Sigmoid colon (tissue), 7 donors: ENCODE data around the gene SOX6. TPM values are rescaled to one million over a fixed set of nuclear protein-coding genes. Genes with fewer than 3 reads are reported as not detected.

Experiments used
- DNase-seq: peaks from one replicate; pipeline ENCODE4 v3.0.0-alpha.2; 2019
- H3K27ac ChIP-seq, 4 donors: fragments of 200-600 bp; sonication (generic); one replicate each; pipeline ENCODE4 v1.5.1; 2016 to 2019; ENCODE audit warnings: mild to moderate bottlenecking in 1 of 4
- H3K27me3 ChIP-seq, 3 donors: fragments of 200-600 bp; sonication (generic); one replicate each; pipeline ENCODE4 v1.5.1; 2019; ENCODE audit warnings: mild to moderate bottlenecking in 1 of 3
- H3K36me3 ChIP-seq, 4 donors: fragments of 200-600 bp; sonication (generic); one replicate each; pipeline ENCODE4 v1.5.1; 2016 to 2019
- H3K4me1 ChIP-seq, 4 donors: fragments of 200-600 bp; sonication (generic); one replicate each; pipeline ENCODE4 v1.5.1; 2017 to 2019
- H3K4me3 ChIP-seq, 4 donors: fragments of 200-600 bp; sonication (generic); one replicate each; pipeline ENCODE4 v1.5.1; 2017 to 2019; ENCODE audit warnings: mild to moderate bottlenecking in 2 of 4, moderate library complexity in 1 of 4
- H3K9me3 ChIP-seq, 4 donors: fragments of 200-600 bp in 3 of 4; sonication (generic) in 3 of 4; one replicate each; pipeline versions ENCODE4 v1.5.1 to v1.6.1; 2013 to 2019
- EP300 ChIP-seq, 4 donors: sonication (generic); formaldehyde crosslinking; IDR thresholded peaks; one replicate each; pipeline ENCODE4 v1.6.1; 2017; ENCODE audit warnings: antibody characterized with exemption in 4 of 4
- POLR2A ChIP-seq, 2 donors: fragments of 450-650 bp; IDR thresholded peaks; one replicate each; pipeline ENCODE4 v1.6.1; 2016; ENCODE audit warnings: antibody characterized with exemption in 2 of 2, mild to moderate bottlenecking in 2 of 2, moderate library complexity in 2 of 2
- POLR2AphosphoS5 ChIP-seq, 4 donors: sonication (generic); formaldehyde crosslinking; IDR thresholded peaks; one replicate each; pipeline ENCODE4 v1.6.1; 2017; ENCODE audit warnings: antibody characterized with exemption in 4 of 4
- WGBS, 2 donors: extraction: QIAGEN DNeasy Blood & Tissue Kit; methylation state at CpG; one replicate each; pipeline ENCODE4 v1.1.7; 2013; 5-methylcytosine and 5-hydroxymethylcytosine counted together
- intact Hi-C: fragments of 100-400 bp; cut with DNase I; formaldehyde crosslinking; loops from one replicate; pipeline ENCODE4 v1.15.1; 2023
- polyA plus RNA-seq, 3 donors: library from polyadenylated mRNA; stranded (reverse); fragments of 200-250 nt; gene quantifications; one replicate each; pipeline ENCODE4 v1.2.3, GENCODE V29; 2013
- total RNA-seq, 4 donors: library from RNA; depleted of rRNA; stranded (reverse); fragments of >200 nt; gene quantifications; one replicate each; pipeline ENCODE4 v1.1.0, GENCODE V29; 2016
- TF ChIP-seq, protein P1 (sequence below), 4 experiments: fragments of 450-650 bp in 3 of 4; fragments of 200-600 bp in 1 of 4; IDR thresholded peaks; one replicate each; pipeline ENCODE4 v1.5.1; 2016 to 2019; ENCODE audit warnings: antibody characterized with exemption in 4 of 4, mild to moderate bottlenecking in 3 of 4, moderate library complexity in 2 of 4
- donor health status: healthy with polysubstance abuse.
- donor health status: Bipolar disorder and iron deficiency.
- donor health status: healthy.

Gene SOX6
- total and polyA plus RNA-seq, 7 donors = 0.46 to 6.1 (median 1.7) TPM

DNA sequence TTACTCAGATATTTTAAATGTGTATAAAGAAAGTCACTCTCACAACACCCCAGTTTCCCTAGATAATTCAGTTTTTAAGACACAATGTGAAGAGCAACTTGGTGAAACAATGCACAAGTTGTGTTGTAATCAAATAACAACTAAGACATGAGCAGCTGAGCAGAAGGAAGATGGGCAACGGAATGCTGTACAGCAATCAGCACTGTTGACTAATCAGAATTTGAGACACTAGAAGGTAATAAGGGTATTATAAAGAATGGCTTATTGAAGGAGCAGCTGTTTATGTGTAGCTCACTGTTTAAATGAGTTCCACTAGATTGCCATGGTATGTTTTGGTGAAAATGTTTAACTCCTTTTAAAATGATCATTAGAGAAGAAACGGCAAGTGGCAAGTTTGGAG, 60.1 kb downstream of the SOX6 start:
- Histone ChIP-seq H3K4me3 (no peak overlapping the region), H3K4me1 (peaks cover 0 to 11% (median 5%) of the 10 kb centered on the region in 4 donors), H3K36me3 (no peaks in the 10 kb centered on the region), H3K9me3 (no peaks in the 10 kb centered on the region), H3K27ac (no peak overlapping the region), H3K27me3 (no peaks in the 10 kb centered on the region)
- no peak for TF ChIP-seq POLR2AphosphoS5 (IDR thresholded peaks at IDR 0.05)
- TF ChIP-seq EP300 (IDR thresholded peaks at IDR 0.05) = no peak
- TF ChIP-seq POLR2A (IDR thresholded peaks at IDR 0.05) = no peak
- TF ChIP-seq, protein P1, sequence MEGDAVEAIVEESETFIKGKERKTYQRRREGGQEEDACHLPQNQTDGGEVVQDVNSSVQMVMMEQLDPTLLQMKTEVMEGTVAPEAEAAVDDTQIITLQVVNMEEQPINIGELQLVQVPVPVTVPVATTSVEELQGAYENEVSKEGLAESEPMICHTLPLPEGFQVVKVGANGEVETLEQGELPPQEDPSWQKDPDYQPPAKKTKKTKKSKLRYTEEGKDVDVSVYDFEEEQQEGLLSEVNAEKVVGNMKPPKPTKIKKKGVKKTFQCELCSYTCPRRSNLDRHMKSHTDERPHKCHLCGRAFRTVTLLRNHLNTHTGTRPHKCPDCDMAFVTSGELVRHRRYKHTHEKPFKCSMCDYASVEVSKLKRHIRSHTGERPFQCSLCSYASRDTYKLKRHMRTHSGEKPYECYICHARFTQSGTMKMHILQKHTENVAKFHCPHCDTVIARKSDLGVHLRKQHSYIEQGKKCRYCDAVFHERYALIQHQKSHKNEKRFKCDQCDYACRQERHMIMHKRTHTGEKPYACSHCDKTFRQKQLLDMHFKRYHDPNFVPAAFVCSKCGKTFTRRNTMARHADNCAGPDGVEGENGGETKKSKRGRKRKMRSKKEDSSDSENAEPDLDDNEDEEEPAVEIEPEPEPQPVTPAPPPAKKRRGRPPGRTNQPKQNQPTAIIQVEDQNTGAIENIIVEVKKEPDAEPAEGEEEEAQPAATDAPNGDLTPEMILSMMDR (IDR thresholded peaks at IDR 0.05) = no peak
- WGBS, 2 donors = 42 to 79% methylated on average over 2 of the region's 2 CpGs
- no peak for DNase-seq
- intact Hi-C loops = no loop called here

DNA sequence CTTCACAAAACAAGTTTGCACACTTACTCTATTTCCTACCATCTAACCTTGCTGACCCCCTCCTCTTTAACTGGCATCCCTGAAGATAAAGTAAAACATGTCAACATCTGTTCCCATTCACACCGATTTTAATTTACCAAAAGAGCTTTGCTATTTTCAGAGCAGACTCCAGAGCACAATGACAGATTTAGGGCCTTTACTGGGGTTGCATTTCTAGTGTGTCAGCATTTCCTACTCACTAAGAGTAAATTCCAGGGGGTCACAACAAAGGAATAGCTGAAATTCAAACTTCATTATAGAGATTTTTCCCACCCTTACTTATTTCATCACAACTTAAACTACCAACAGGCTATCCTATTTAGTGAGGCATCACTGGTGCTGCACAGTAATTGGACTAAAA, 60.8 kb downstream of the SOX6 start:
- Histone ChIP-seq H3K27me3 (no peaks in the 10 kb centered on the region), H3K36me3 (no peaks in the 10 kb centered on the region), H3K27ac (no peak overlapping the region), H3K4me3 (no peak overlapping the region), H3K4me1 (peaks cover 0 to 11% (median 5%) of the 10 kb centered on the region in 4 donors), H3K9me3 (no peaks in the 10 kb centered on the region)
- 44 to 73% methylated on average over 1 of the region's 1 CpG for WGBS, 2 donors
- DNase-seq = no peak
- no peak for TF ChIP-seq POLR2A (IDR thresholded peaks at IDR 0.05)
- no peak for TF ChIP-seq EP300 (IDR thresholded peaks at IDR 0.05)
- TF ChIP-seq, protein P1 (IDR thresholded peaks at IDR 0.05) = no peak
- TF ChIP-seq POLR2AphosphoS5 (IDR thresholded peaks at IDR 0.05) = no peak
- intact Hi-C loops = no loop called here

DNA sequence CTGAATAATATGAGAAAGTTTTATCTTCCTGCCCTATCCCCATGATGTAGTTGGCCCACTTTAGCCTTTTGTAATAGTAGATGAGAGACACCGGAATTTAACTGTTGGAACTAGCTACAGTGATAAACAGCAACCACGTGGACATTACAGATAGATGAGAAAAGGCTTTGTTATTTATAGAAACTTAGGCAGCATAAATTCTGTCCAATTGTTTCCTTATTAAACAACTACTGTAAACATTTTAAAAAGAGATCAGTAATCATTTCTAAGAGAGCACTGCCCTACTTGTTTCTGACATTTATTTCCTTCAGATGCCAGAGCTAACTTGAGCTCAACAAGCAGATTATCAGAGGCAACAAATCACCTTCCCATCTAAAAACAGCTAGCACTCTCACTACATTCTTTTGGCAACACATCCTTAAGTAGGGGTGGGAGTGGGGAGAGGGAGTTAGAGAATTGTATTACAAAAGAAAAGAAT, 63.1 kb downstream of the SOX6 start:
- Histone ChIP-seq H3K4me3 (no peak overlapping the region), H3K27ac (no peak overlapping the region), H3K27me3 (no peaks in the 10 kb centered on the region), H3K36me3 (no peaks in the 10 kb centered on the region), H3K9me3 (no peaks in the 10 kb centered on the region), H3K4me1 (peaks cover 0 to 11% (median 5%) of the 10 kb centered on the region in 4 donors)
- TF ChIP-seq, protein P1 (IDR thresholded peaks at IDR 0.05) = no peak
- TF ChIP-seq POLR2A (IDR thresholded peaks at IDR 0.05) (no peak), EP300 (IDR thresholded peaks at IDR 0.05) (no peak), POLR2AphosphoS5 (IDR thresholded peaks at IDR 0.05) (no peak)
- intact Hi-C loops = no loop called here
- 16 to 48% methylated on average over 2 of the region's 2 CpGs for WGBS, 2 donors
- DNase-seq = no peak

DNA sequence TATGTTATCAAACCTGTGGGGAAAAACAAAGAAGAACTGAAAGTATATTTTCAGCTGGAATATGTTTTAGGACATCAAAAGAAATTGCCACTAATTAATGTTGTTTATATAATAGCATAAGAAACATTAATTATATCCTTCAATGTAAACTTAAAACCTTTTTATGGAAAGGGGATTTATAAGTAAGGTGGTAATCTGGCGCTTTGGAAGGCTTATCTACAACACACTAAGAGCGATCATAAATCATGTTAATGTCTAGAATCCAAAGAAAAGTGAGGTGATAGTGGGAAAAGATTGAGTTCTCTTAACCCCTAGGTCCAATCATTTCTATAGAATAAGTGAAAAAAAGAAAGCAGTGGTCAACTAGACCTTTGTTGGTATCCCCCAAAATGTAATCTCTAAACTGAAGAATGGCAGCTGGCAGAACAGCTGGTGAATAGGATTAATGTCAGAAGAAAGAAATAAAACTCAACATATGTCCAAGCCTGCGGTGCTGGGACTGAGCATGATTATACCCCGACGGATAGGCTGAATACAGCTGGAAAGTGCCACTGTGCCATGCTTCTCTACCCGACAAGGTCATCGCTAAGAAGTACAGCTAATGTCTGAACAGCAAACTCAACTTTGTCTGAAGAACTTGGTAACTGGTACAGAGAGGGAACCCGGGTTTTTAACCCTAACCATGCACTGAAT, 64.0 kb downstream of the SOX6 start:
- H3K4me3 ChIP-seq = no peak overlapping the region
- H3K4me1 ChIP-seq = peaks cover 0 to 11% (median 5%) of the 10 kb centered on the region in 4 donors
- TF ChIP-seq, protein P1 (IDR thresholded peaks at IDR 0.05) = no peak
- TF ChIP-seq POLR2A (IDR thresholded peaks at IDR 0.05) = no peak
- TF ChIP-seq EP300 (IDR thresholded peaks at IDR 0.05) = no peak
- TF ChIP-seq POLR2AphosphoS5 (IDR thresholded peaks at IDR 0.05) = no peak
- no peaks in the 10 kb centered on the region for H3K9me3 ChIP-seq
- intact Hi-C loops = no loop called here
- 78 to 79% methylated on average over 8 of the region's 8 CpGs for WGBS, 2 donors
- DNase-seq = no peak
- H3K27ac ChIP-seq = no peak overlapping the region
- H3K27me3 ChIP-seq = no peaks in the 10 kb centered on the region
- no peaks in the 10 kb centered on the region for H3K36me3 ChIP-seq
